HG03025 (cell line): ENCODE measurements around the gene GLO1.

Source experiments
- ATAC-seq: cut with Tn5 transposase; IDR thresholded peaks from one replicate; pipeline ENCODE4 v1.9.1; 2021; ENCODE audit warnings: mild to moderate bottlenecking, moderate library complexity; ENCODE audit not compliant: unreplicated experiment, low FRiP score

Gene GLO1

GRCh38 chr6:38631186-38631783, 71.7 kb downstream of the GLO1 start:
- no peak for ATAC-seq
